Measurements from ENCODE around the gene IKZF5.

IKZF5 gene

DNA sequence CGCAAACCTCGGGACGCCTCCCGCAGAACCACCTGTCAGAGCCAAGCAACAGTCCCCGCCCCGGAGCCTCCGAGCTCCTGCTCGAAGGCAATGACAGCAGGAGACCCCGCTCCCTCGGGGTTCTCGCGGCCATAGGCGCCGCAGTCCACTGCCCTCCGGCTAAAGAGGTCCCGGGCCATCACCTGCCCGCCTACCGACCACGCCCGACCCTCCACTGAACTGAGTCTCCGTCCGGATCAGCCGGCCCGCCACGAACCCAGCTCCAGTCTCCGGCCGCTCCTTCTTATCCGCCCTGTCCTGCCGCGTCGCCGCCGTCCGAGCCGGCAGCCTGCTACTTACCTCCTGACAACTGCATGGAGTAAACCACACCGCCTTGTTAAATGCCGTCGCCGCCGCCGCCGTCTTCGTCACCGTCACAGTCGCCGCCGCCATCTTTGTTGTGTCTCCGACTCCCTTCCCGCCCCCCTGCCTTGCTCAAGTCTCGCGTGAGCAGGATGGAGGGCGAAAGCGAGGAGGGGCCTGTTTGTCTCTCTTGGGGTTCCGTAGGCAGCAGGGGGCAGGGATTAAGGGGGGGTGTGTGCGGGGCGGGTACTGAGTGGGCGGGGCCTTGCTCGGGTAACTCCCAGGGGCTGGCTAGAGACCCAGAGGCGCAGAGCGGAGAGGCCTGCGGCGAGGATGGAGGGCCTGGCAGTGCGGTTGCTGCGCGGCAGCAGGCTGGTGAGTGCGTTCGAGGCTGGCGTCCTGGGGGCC lies at the start of gene IKZF5, which contains the start of gene ACADSB:
Gene IKZF5, minus strand, starts transcription at position 441 of the 750 bp plus-strand sequence. CDS start 10,170 bp downstream, outside the sequence.
Gene ACADSB, plus strand, starts transcription at position 652 of the 750 bp plus-strand sequence. Its CDS starts 24 bp downstream, at position 676.
- peak; percentile 94 to 95 for DNase-seq

GRCh38 chr10:123057968-123058367 lies 49.4 kb upstream of the IKZF5 start:
- no peak for DNase-seq

GRCh38 chr10:123045961-123046731 lies 37.6 kb upstream of the IKZF5 start:
- no peak for DNase-seq

DNA sequence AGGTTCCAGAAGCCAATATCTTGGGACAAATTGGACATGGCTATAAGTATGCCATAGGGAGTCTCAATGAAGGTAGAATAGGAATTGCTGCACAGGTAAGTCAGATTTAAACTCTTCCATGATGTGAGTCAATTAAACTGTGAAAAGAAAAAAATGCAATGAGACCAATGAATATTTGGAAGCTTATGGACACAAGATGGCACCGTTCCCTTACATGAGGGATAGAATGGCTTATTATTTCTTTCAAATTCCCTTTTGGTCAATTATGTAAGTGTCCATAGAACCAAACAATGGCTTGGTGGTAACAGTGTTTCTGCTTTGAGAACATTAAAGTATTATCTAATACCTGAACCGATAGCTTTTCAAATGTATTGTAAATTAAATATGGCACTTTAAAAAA lies 35.8 kb upstream of the IKZF5 start:
- DNase-seq: peak in 1 of 2 experiments; percentile 5

- DNase-seq: peak; percentile 64 to 76
Measured at GRCh38 chr10:123043409-123043925, 34.9 kb upstream of the IKZF5 start.

DNA sequence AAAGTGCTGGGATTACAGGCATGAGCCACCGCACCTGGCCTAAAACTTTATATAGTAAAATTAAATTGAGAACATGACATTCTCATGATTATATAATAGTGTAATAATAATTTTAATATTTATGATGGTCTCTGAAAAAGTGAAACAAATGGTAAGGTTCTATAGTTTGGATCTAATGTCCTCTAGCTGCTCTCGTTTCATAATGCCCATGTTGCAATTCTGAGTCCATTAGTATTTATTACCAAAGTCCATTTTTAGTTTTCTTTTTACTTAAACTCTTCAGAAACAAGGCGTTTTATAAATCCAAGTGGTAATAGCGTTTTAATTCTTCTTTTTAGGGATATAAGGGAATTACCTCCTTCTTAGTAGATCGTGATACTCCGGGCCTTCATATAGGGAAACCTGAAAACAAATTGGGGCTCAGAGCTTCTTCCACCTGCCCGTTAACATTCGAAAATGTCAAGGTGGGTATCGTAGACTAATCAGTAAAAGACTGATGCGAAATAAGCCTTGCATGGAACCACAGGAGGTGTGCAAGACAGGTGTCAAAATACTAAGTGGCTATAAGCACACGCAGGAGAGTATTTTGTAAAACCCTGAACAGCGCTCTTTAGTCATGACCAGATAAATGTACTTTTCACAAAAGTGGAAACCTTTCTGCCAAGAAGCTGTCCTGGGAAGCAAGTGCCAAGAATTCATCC lies 34.3 kb upstream of the IKZF5 start:
- DNase-seq: no peak

GRCh38 chr10:123039632-123039930 lies 31.0 kb upstream of the IKZF5 start:
- DNase-seq: no peak

GRCh38 chr10:123038782-123039631 lies 30.4 kb upstream of the IKZF5 start:
- DNase-seq: no peak

GRCh38 chr10:123035467-123036086 lies 27.0 kb upstream of the IKZF5 start:
- DNase-seq: no peak

- no peak for DNase-seq
Measured at GRCh38 chr10:123034332-123034731, 25.7 kb upstream of the IKZF5 start.

GRCh38 chr10:123031124-123031523 lies 22.5 kb upstream of the IKZF5 start:
- no peak for DNase-seq

- DNase-seq: no peak
Measured at GRCh38 chr10:123027861-123028260, 19.3 kb upstream of the IKZF5 start.

DNA sequence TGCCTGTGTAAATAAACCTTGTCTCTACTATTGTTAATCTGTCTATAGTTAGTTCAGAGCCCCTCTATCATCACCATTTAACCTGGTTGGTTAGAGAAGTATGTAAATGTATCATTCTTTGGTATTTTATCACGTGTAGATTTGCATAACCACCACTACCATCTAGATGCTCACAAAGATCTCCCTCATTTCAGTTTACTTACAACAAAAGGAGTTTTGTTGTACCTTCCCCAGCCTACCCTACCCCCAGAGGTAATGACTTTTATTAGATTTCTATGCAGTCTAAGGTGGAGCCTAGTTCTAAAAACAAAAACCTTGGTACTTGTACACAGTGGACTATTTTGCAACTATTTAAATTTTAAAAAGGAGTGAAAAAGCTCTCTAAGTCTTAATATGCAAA lies 17.7 kb upstream of the IKZF5 start:
- no peak for DNase-seq

- DNase-seq: no peak
Measured at GRCh38 chr10:123024540-123024939, 15.9 kb upstream of the IKZF5 start.

GRCh38 chr10:123021517-123021916 lies 12.9 kb upstream of the IKZF5 start:
- no peak for DNase-seq

DNA sequence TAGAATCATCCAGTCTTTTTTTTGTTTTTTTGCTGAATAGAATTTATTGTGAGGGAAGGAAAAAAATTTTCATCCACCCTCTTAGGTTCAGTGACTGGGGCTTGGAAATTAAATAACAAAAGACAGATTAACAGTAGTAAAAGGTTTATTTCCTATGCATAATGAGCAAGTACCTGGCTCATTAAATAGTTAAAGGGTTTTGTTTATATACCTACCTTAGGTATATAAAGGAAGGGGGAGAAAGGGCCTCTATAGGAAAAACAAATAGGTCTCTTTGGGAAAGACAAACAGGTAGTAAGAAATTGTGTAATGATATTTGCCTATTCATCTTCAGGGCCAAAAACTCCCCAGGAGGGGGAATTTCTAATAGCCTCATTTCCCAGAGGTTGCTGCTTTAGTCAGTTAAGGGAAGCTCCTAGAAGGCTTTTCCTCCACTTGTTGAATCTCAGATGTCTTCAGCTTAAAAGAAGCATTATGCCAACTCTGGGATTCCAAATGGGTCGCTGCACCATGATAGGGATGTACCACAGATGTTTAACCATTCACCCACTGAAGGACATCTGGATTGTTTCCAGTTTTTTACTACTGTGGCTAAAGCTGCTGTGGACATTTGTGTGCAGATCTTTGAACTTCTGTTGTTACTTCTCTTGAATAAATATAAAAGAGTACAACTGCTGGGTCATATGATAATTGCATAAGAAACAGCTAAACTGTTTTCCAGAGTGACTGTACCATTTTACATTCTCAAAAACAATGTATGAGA lies 11.5 kb upstream of the IKZF5 start:
- no peak for DNase-seq

- DNase-seq: no peak
Measured at GRCh38 chr10:123019264-123019663, 10.7 kb upstream of the IKZF5 start.

GRCh38 chr10:123018531-123018930 lies 9.9 kb upstream of the IKZF5 start:
- no peak for DNase-seq

DNA sequence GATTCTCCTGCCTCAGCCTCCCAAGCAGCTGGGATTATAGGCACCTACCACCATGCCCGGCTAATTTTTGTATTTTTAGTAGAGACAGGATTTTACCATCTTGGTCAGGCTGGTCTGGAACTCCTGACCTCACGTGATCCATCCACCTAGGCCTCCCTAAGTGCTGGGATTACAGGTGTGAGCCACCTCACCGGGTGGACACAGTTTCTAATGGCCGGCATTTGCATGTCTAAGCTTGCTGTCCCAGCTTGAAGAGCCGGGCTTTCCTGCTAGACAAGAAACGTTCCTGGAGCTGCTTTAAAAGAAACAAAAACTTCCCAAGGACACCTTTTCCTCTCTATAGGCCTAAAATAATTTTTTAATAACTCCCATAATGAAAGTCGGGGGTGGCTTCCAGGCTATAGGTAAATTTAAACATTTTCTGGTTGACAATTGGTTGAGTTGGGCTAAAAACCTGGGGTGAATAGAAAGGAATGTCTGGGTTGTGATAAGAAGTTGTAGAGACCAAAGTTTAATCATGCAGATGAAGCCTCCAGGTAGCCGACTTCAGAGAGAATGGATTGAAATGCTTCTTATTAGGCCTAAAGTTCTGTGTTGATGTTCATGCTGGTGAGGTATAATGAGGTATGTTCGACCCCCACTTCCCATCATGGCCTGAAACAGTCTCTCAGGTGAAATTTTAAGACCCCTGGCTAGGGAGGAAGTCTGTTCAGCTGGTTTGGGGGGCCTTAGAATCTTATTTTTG lies 9.0 kb upstream of the IKZF5 start:
- DNase-seq: no peak

DNA sequence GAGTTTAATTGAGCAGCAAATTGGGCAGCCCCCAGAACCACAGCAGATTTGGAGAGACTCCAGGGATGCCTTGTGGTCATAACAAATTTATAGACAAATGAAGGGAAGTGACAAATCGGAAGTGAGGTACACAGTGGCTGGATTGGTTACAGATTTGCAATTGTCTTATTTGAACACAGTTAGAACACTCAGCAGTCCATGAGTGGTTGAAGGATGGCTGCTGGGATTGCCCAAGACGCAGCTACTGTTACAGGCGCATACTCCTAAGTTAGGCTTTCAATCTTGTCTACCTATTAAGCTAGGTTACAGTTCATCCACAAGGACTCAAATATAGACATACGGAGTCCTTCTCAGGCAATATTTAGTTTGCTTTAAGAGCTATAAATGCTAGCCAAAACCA lies 7.6 kb upstream of the IKZF5 start:
- no peak for DNase-seq

All from SHP77 (cell line).